Measurements from ENCODE around the gene SPTLC1. TPM values are rescaled to one million over a fixed set of nuclear protein-coding genes. Genes with fewer than 3 reads are reported as not detected.

The SPTLC1 gene
- total and polyA plus RNA-seq, 2 donors, result 44.3 to 49.4 TPM

- H3K27me3 ChIP-seq (ENCODE audit: control insufficient read depth in 2 of 2, insufficient read depth in 1 of 2, low read length in 1 of 2), result peaks cover 0 to 3% of the 10 kb centered on the region in 2 donors
- 91% methylated on average over 12 of the region's 12 CpGs for WGBS
- no peaks in the 10 kb centered on the region for H3K9me3 ChIP-seq (ENCODE audit: control insufficient read depth in 2 of 2, insufficient read depth in 1 of 2, low read length in 1 of 2)
- no peak overlapping the region for H3K4me3 ChIP-seq (ENCODE audit: low read length in 2 of 2)
- no peaks in the 10 kb centered on the region for H3K4me1 ChIP-seq (ENCODE audit: control insufficient read depth in 2 of 2, insufficient read depth in 2 of 2, low read length in 2 of 2)
- H3K36me3 ChIP-seq (ENCODE audit: control insufficient read depth in 2 of 2, insufficient read depth in 2 of 2, low read length in 1 of 2), result no peaks in the 10 kb centered on the region
- no peak overlapping the region for H3K27ac ChIP-seq (ENCODE audit: low read depth in 1 of 2, low read length in 1 of 2)
- no peak for DNase-seq (ENCODE audit: low read depth in 6 of 9, low spot score in 9 of 9)
Observed at GRCh38 chr9:91992461-91993041, 122.7 kb downstream of the SPTLC1 start.

- H3K4me1 ChIP-seq (ENCODE audit: control insufficient read depth in 2 of 2, insufficient read depth in 2 of 2, low read length in 2 of 2), result no peaks in the 10 kb centered on the region
- no peaks in the 10 kb centered on the region for H3K36me3 ChIP-seq (ENCODE audit: control insufficient read depth in 2 of 2, insufficient read depth in 2 of 2, low read length in 1 of 2)
- peaks cover 0 to 3% of the 10 kb centered on the region in 2 donors for H3K27me3 ChIP-seq (ENCODE audit: control insufficient read depth in 2 of 2, insufficient read depth in 1 of 2, low read length in 1 of 2)
- WGBS, result 91% methylated on average over 20 of the region's 20 CpGs
- no peaks in the 10 kb centered on the region for H3K9me3 ChIP-seq (ENCODE audit: control insufficient read depth in 2 of 2, insufficient read depth in 1 of 2, low read length in 1 of 2)
- no peak overlapping the region for H3K27ac ChIP-seq (ENCODE audit: low read depth in 1 of 2, low read length in 1 of 2)
- no peak overlapping the region for H3K4me3 ChIP-seq (ENCODE audit: low read length in 2 of 2)
- DNase-seq (ENCODE audit: low read depth in 6 of 9, low spot score in 9 of 9), result no peak
Observed at GRCh38 chr9:91991721-91992341, 123.4 kb downstream of the SPTLC1 start.

DNA sequence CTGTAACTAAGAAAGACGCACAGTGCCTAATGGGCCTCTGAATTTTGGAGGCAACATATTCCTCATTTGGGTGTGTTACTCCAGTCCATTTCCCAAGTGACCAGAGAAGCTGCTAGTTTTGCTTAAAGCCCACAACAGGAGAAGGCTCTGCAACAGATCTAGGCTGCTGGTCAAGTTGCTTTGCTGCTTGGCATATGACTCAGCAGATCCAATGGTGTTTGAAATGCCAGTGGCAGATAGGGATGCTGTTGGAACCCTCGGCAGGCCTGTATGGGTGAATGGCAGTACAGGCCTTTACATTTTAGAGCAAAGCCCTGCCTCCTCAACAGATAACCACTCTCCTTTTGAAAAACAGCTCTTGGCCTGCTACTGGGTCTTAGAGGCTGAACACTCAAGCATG is 129.0 kb downstream of the SPTLC1 start:
- no peaks in the 10 kb centered on the region for H3K4me1 ChIP-seq (ENCODE audit: control insufficient read depth in 2 of 2, insufficient read depth in 2 of 2, low read length in 2 of 2)
- no peak for DNase-seq (ENCODE audit: low read depth in 6 of 9, low spot score in 9 of 9)
- H3K9me3 ChIP-seq (ENCODE audit: control insufficient read depth in 2 of 2, insufficient read depth in 1 of 2, low read length in 1 of 2), result no peaks in the 10 kb centered on the region
- no peak overlapping the region for H3K27ac ChIP-seq (ENCODE audit: low read depth in 1 of 2, low read length in 1 of 2)
- no peaks in the 10 kb centered on the region for H3K27me3 ChIP-seq (ENCODE audit: control insufficient read depth in 2 of 2, insufficient read depth in 1 of 2, low read length in 1 of 2)
- H3K4me3 ChIP-seq (ENCODE audit: low read length in 2 of 2), result no peak overlapping the region
- over 99% methylated on average over 2 of the region's 2 CpGs for WGBS
- no peaks in the 10 kb centered on the region for H3K36me3 ChIP-seq (ENCODE audit: control insufficient read depth in 2 of 2, insufficient read depth in 2 of 2, low read length in 1 of 2)

- H3K27ac ChIP-seq (ENCODE audit: low read depth in 1 of 2, low read length in 1 of 2), result no peak overlapping the region
- no peak for DNase-seq (ENCODE audit: low read depth in 6 of 9, low spot score in 9 of 9)
- no peaks in the 10 kb centered on the region for H3K9me3 ChIP-seq (ENCODE audit: control insufficient read depth in 2 of 2, insufficient read depth in 1 of 2, low read length in 1 of 2)
- no peak overlapping the region for H3K4me3 ChIP-seq (ENCODE audit: low read length in 2 of 2)
- 94% methylated on average over 2 of the region's 2 CpGs for WGBS
- H3K36me3 ChIP-seq (ENCODE audit: control insufficient read depth in 2 of 2, insufficient read depth in 2 of 2, low read length in 1 of 2), result no peaks in the 10 kb centered on the region
- H3K27me3 ChIP-seq (ENCODE audit: control insufficient read depth in 2 of 2, insufficient read depth in 1 of 2, low read length in 1 of 2), result no peaks in the 10 kb centered on the region
- H3K4me1 ChIP-seq (ENCODE audit: control insufficient read depth in 2 of 2, insufficient read depth in 2 of 2, low read length in 2 of 2), result no peaks in the 10 kb centered on the region
Observed at GRCh38 chr9:91985692-91986091, 129.5 kb downstream of the SPTLC1 start.

Other genes starting within 250 kb of the SPTLC1 start
- 4.5 TPM for gene ROR2, start 165.2 kb downstream of the SPTLC1 start, total RNA-seq
- gene ROR2, start 165.2 kb downstream of the SPTLC1 start, polyA plus RNA-seq, result 7.1 TPM
- gene IARS1, start 178.3 kb upstream of the SPTLC1 start, total RNA-seq, result 83.9 TPM
- gene IARS1, start 178.3 kb upstream of the SPTLC1 start, polyA plus RNA-seq, result 30.8 TPM
- 30.7 TPM for gene NOL8, start 209.9 kb upstream of the SPTLC1 start, total RNA-seq
- gene NOL8, start 209.9 kb upstream of the SPTLC1 start, polyA plus RNA-seq, result 51.3 TPM
- gene CENPP, start 210.5 kb upstream of the SPTLC1 start, total RNA-seq, result 13.8 TPM
- 3.9 TPM for gene CENPP, start 210.5 kb upstream of the SPTLC1 start, polyA plus RNA-seq